Neuron (in vitro differentiated cells): Measurements from ENCODE around the gene TMC8.
"Not testable (repeated sequence)": the region's sequence is repeated elsewhere in the genome, so short reads cannot be mapped to it uniquely, and the experiment has no call there.

Source experiments
- H2AFZ ChIP-seq: one replicate; pipeline ENCODE4 v1.6.1; 2013; ENCODE audit warnings: low read depth, mild to moderate bottlenecking, inconsistent platforms, low read length, moderate library complexity
- H3K27me3 ChIP-seq: one replicate; pipeline ENCODE4 v1.6.1; 2013; ENCODE audit warnings: low read length; ENCODE audit not compliant: insufficient read depth
- H3K36me3 ChIP-seq: one replicate; pipeline ENCODE4 v1.6.1; 2013; ENCODE audit warnings: low read length; ENCODE audit not compliant: insufficient read depth
- H3K4me1 ChIP-seq: one replicate; pipeline ENCODE4 v1.6.1; 2013; ENCODE audit warnings: low read length; ENCODE audit not compliant: insufficient read depth
- H3K4me3 ChIP-seq: 2 replicates; pipeline ENCODE4 v1.5.1; 2013; ENCODE audit warnings: mild to moderate bottlenecking, low read length, moderate library complexity
- H3K9me3 ChIP-seq: one replicate; pipeline ENCODE4 v1.6.1; 2013; ENCODE audit warnings: low read length

TMC8 gene

DNA sequence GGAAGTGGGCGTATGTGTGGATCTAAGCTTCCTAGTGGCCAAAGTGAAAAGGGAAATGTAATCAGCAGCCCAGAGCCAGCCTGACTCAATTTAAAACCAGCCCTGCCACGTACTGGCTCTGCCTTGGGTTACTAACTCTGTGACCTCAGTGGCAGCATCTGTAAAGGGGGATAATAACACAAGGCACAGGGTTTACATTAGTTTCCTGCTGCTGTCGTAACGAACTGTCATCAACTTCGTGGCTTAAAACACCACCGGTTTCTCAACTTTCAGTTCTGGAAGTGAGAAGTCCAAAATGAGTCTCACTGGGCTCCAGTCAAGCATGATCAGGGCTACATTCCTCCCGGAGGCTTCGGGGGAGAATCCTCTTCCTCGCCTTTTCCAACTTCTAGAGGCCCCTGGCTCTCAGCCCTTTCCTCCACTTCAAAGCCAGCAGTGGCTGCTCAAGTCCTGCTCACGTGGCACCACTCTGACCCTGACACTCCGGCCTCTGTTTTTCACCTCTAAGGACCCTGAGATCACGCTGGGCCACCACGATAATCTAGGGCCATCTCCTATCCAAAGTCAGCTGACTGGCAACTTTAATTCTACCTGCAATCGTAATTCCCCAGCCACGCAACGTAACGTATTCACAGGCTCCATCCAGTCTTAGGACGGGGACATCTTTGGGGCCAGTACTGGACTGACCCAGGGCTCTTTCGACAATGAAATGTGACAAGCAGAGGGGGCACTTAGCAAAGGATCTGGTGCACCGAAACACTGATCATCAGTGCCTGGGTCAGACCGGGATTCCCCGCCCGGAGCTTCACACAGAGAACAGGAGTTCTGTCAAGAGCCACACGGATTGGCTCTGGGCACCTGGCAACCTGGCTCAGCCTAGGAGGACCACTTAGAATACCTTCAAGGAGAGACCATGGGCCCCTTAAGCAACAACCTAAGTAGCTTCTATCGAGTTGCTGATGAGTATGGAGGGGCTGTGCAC lies 16.5 kb upstream of the TMC8 start:
- H3K9me3 ChIP-seq = no peaks in the 10 kb centered on the region
- H3K4me1 ChIP-seq = no peaks in the 10 kb centered on the region
- no peaks in the 10 kb centered on the region for H3K27me3 ChIP-seq
- no peaks in the 10 kb centered on the region for H3K36me3 ChIP-seq
- no peak overlapping the region for H2AFZ ChIP-seq
- H3K4me3 ChIP-seq = no peak overlapping the region

DNA sequence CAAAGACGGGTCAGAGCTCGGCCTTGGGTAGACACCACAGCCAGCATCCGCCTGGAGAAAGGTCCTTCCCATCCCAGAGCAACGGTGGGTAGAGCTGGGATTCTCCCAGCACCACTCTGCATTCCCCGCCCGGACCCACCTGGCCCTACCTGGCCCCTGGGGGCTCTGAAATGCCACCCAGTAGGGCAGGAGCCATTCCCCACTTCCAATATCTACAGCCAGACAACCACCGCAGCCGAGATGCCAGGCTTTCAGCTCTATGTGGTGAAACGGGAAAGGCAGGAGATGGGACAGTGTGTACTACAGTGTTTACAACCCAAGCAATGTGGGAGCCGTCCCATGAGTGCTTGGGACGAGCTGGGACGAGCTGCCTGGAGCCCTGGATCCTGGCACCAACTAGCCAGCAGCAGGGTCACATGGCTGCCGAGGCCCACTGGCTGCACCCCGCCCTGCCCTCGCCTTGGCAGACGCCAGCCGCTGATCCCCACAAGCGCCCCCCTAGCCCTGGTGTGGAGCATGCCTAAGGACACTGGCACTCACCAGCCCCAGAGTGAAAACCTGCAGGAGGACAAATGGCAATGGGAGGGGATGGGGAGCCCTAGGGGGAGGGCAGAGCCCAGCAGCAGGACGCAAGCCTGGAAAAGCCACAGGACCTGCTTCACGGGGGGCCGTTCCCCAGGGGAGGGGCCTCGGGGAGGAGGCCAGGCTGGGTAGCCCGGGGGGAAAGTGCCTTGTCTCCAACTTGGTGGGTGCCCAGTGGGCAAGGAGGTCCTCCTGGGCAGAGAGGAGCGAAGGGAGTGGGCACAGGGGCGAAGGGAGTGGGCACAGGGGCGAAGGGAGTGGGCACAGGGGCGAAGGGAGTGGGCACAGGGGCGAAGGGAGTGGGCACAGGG lies 15.5 kb upstream of the TMC8 start:
- no peaks in the 10 kb centered on the region for H3K27me3 ChIP-seq
- H3K9me3 ChIP-seq = no peaks in the 10 kb centered on the region
- H3K36me3 ChIP-seq = no peaks in the 10 kb centered on the region

DNA sequence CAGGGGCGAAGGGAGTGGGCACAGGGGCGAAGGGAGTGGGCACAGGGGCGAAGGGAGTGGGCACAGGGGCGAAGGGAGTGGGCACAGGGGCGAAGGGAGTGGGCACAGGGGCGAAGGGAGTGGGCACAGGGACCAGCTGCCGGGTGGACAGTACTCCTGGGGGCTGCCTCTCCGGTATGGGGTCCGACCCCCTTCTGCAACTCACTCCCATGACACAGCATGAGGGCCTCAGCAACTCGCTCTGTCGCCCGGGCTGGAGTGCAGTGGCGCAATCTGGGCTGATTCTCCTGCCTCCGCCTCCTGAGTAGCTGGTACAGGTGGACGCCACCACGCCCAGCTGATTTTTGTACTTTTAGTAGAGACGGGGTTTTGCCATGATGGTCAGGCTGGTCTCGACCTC lies 14.8 kb upstream of the TMC8 start:
- not testable (repeated sequence) for H3K36me3 ChIP-seq, H3K4me1 ChIP-seq, H3K27me3 ChIP-seq, H2AFZ ChIP-seq, H3K4me3 ChIP-seq, H3K9me3 ChIP-seq

More for the DNA sequence above, 15.5 kb upstream of the TMC8 start:
- Histone ChIP-seq H3K4me1 (no peaks in the 10 kb centered on the region), H3K4me3 (no peak overlapping the region), H2AFZ (no peak overlapping the region)

DNA sequence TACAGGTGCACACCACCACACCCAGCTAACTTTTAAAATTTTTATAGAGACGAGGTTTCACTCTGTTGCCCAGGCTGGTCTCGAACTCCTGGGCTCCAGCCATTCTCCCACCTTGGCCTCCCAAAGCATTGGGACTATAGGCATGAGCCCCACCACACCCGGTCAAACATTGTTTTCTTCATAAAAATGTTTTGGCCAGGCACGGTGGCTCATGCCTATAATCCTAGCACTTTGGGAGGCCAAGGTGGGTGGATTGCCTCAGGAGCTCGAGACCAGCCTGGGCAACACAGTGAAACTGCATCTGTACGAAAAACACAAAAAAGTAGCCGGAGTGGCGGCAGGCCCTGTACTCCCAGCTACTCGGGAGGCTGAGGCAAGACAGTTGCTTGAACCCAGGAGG lies 14.2 kb upstream of the TMC8 start:
- H3K9me3 ChIP-seq = no peaks in the 10 kb centered on the region
- no peaks in the 10 kb centered on the region for H3K36me3 ChIP-seq
- H2AFZ ChIP-seq = no peak overlapping the region
- H3K4me3 ChIP-seq = no peak overlapping the region
- H3K27me3 ChIP-seq = no peaks in the 10 kb centered on the region
- H3K4me1 ChIP-seq = no peaks in the 10 kb centered on the region

DNA sequence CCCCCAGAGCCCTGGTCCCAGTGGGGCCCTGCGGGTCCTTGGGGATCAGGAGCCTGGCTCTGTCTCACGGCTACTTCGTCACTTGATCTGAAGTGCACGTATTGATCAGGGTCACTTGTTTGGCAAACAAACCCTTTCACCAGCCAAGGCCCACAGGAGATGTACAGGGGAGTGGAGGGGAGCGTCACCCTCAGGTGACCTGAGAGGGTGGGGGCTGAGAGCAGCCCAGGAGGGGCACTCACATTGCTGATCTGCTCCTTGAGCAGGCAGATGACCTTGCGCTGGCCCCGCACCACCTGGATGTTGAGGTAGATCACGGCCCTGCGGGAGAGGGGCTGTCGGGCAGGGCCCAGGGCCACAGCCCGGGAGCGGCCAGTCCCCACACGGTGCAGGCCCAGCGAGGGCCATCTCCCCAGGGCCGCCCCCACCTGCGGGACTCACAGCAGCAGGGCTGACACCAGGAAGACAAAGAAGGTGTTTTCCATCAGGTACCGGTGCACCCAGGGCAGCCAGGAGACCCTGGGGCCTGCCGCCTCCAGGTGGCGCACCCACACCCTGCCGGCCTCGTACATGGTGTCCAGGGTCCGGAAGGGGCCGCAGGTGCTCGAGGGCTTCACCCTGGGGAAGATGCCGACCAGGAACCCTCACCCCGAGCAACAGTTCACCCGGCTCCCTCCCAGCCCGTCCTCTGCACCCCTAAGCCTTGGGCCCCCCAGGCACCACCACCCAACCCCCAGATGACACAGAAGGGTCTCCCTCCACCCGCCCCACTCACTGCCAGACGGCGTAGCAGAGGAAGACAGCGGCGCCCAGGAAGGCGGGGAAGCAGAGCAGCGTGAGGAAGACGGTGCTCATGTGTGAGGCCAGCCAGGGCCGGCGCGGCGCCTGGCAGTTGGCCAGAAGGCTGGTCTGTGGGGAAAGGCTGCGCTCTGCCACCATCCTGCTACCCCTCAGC lies 13.3 kb upstream of the TMC8 start:
- Histone ChIP-seq H3K27me3 (no peaks in the 10 kb centered on the region), H2AFZ (no peak overlapping the region), H3K9me3 (no peaks in the 10 kb centered on the region), H3K4me1 (no peaks in the 10 kb centered on the region), H3K36me3 (no peaks in the 10 kb centered on the region), H3K4me3 (no peak overlapping the region)

DNA sequence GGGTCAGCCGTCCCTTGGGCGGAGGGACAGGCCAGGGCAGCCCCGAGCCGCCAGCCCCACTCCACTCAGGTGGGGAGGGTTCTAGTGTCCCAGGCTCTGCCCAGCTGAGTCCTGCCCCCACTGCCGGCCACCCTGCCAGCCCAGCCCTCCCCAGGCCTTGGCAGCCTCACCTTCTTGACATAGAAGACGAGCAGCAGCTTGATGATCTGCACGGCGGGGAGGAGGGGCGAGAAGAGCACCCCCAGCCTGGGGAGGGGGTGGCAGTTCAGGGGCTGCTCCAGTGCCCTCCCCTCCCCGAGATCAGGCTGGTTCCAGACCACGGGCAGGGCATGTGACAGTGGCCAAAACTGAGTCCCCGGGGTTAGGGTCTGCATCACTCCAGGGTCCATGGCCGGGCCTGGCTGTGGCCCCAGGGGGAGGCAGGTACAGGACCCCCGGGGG lies 11.8 kb upstream of the TMC8 start:
- no peak overlapping the region for H2AFZ ChIP-seq
- no peak overlapping the region for H3K4me3 ChIP-seq
- H3K27me3 ChIP-seq = no peaks in the 10 kb centered on the region
- H3K9me3 ChIP-seq = no peaks in the 10 kb centered on the region
- H3K4me1 ChIP-seq = no peaks in the 10 kb centered on the region
- H3K36me3 ChIP-seq = no peaks in the 10 kb centered on the region

DNA sequence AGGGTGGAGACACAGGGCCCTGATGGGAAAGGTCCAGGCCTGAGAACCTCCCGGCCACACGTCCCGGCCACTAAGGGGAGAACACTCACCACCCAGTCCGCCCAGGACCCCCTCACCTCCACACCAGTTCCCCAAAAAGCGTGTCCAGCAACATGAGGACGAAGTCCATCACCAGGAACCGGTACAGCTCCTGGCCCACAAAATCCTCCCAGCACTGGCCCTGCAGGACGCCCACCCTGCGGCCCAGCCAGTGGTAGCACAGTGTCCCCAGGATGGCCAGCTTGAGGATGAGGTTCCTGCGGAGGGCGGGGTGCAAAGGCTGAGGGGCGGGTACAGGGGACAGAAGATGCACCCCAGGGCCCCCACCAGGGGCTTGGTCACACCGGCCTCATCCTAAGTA lies 10.0 kb upstream of the TMC8 start:
- H3K36me3 ChIP-seq = no peaks in the 10 kb centered on the region
- no peak overlapping the region for H2AFZ ChIP-seq
- no peaks in the 10 kb centered on the region for H3K27me3 ChIP-seq
- H3K4me1 ChIP-seq = no peaks in the 10 kb centered on the region
- H3K9me3 ChIP-seq = no peaks in the 10 kb centered on the region
- H3K4me3 ChIP-seq = no peak overlapping the region

DNA sequence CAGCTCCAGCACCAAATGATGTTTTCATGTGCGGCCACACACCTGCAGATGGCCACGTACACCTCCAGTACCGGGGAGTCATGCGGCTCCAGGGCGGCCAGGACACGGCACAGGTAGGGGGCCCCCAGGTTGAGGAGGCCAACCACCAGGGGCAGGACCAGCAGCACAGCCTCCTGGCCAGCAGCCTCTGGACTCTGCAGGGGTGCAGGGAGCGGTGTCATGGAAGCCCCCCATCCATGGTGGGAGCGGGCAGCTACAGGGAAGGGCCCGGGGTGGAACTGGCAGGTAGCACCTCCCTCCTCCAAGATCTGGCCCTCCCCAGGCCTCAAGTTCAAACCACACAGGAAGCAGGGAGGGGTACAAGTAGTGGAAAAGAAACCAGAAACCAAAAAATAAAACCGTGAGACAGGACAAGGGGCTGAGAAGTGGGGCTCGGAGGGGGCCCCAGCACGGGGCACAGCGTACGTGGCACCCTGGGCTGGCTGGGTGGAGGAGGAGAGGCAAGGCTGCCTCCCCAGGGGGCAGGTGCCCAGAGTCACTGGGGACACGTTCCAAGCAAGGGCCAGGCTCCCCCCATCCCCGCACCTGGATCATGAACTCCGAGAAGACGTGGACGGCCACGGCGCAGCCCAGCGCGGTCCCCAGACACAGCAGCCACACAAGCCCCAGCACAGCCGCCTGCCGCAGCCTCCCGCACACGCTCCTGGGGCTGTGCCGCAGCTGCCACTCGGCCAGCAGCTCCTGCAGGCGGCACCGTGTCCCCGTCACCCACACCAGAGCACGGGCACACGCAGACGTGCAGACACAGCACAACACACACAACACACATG lies 9.4 kb upstream of the TMC8 start:
- Histone ChIP-seq H2AFZ (no peak overlapping the region), H3K36me3 (no peaks in the 10 kb centered on the region), H3K9me3 (no peaks in the 10 kb centered on the region), H3K4me3 (no peak overlapping the region), H3K27me3 (no peaks in the 10 kb centered on the region), H3K4me1 (no peaks in the 10 kb centered on the region)

DNA sequence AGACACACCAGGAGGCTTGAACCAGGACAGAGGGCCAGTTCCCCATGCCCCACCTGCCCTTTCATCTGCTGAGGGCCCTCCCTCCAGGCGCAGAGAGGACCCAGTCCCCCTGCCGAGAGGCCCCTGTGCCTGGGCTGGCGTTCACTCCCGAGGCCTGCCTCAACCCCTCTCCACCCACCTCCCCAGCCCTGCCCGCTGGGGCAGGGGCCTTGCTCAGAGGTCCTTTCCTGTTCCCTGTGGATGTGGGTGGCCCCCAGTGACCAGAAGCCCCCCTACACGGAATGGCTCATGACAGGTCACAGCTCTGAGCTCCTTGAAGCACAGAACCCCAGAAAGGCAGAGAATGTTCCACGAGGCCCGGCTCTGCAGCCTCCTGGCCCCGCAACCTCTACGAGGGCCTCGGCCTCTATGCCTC lies 8.8 kb upstream of the TMC8 start:
- Histone ChIP-seq H3K9me3 (no peaks in the 10 kb centered on the region), H3K36me3 (no peaks in the 10 kb centered on the region), H3K4me1 (no peaks in the 10 kb centered on the region), H2AFZ (no peak overlapping the region), H3K4me3 (no peak overlapping the region), H3K27me3 (no peaks in the 10 kb centered on the region)

DNA sequence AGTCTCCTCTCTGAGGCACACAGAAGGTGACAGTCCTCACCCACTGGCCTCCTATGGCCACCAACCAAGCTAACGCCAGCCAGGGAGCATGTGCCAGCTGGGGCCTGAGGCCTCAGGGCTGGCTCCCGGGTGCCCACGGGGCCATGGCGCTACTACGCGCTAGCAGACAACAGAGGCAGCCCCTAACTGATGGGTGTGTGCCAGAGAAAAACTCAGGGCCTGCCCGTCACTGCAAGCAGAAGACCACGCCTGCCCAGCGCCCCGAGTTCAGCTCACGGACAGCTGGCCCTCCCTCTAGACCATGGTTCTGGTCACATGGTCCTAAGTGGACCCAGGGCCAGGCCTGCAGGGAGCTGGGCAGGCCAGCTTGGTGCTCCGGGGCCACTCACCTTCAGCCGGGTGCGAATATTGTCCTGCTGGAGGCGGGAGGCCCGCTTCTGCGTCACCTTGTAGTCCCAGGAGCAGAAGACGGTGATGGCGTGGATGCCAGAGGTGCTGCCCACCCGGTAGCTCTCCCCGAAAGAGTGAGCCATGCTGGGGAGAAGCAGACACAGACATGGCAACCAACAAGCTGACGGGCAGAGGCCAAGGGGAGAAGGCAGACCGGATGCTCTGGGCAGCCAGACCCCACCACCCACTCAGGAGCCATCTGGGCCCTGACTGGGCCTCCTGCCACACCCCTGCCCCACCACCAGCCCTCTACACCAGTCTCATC lies 8.2 kb upstream of the TMC8 start:
- Histone ChIP-seq H2AFZ (no peak overlapping the region), H3K36me3 (no peaks in the 10 kb centered on the region), H3K9me3 (no peaks in the 10 kb centered on the region)

DNA sequence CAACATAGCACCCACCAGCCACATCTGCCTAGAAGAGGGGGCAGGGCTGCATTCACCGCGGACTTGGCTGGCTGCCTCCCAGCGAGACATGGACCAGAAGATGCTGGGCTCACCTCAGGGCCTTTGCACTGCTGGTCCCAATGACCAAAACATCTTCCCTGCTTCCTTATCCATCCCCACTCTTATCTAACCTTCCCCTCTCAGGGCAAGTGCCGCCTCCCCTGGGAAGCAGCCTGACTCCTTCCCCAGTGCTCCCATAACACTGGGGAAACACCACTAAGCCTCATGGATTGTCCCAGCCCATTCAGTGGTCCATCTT lies 7.7 kb upstream of the TMC8 start:
- H2AFZ ChIP-seq = no peak overlapping the region
- no peaks in the 10 kb centered on the region for H3K27me3 ChIP-seq
- H3K4me3 ChIP-seq = no peak overlapping the region
- H3K4me1 ChIP-seq = peaks cover 9% of the 10 kb centered on the region
- no peaks in the 10 kb centered on the region for H3K36me3 ChIP-seq
- no peaks in the 10 kb centered on the region for H3K9me3 ChIP-seq

More for the DNA sequence above, 8.2 kb upstream of the TMC8 start:
- no peak overlapping the region for H3K4me3 ChIP-seq
- no peaks in the 10 kb centered on the region for H3K27me3 ChIP-seq
- peaks cover 4% of the 10 kb centered on the region for H3K4me1 ChIP-seq
